Fibroblast of lung (primary cell): ENCODE data around the gene ERLEC1.

Experiments
- CTCF ChIP-seq, 2 donors: IDR thresholded peaks in 1 of 2; conservative IDR thresholded peaks in 1 of 2; 1 replicate in 1 of 2; 2 replicates in 1 of 2; pipeline ENCODE4 v1.5.1; 2011 to 2012; ENCODE audit warnings: low read length in 2 of 2, control low read depth in 1 of 2, inconsistent platforms in 1 of 2, low read depth in 1 of 2, mild to moderate bottlenecking in 1 of 2
- EZH2 ChIP-seq: IDR thresholded peaks from 2 replicates; pipeline ENCODE4 v1.5.1; 2012; ENCODE audit warnings: low read length, control low read depth, mild to moderate bottlenecking; ENCODE audit errors: missing control alignments

- TF ChIP-seq CTCF (conservative IDR thresholded peaks at IDR 0.05 in 1 of 2, IDR thresholded peaks at IDR 0.05 in 1 of 2; ENCODE audit: low read depth in 1 of 2, low read length in 2 of 2) (no peak), EZH2 (no peak)
These were observed 18.7 kb upstream of the ERLEC1 start for GRCh38 chr2:53768242-53768542.
